K562 (cell line): ENCODE measurements around the gene LAMB4. TPM values are rescaled to one million over a fixed set of nuclear protein-coding genes. Genes with fewer than 3 reads are reported as not detected.

Experiments
- ATAC-seq: fragments of 200-7000 bp; cut with Tn5 transposase; 3 replicates; pipeline ENCODE4 v1.9.1; 2020; ENCODE audit warnings: moderate library complexity
- BruUV-seq: library from RNA; stranded (reverse); fragments of 400-500 nt; replicated peaks from 2 replicates; lab custom pipeline; 2021; lab: Mats Ljungman, UMichigan
- CTCF ChIA-PET: fragments of 300-600 bp; formaldehyde crosslinking; extraction: SDS; loops from one replicate; lab custom pipeline; 2021; ENCODE audit warnings: low intra/inter-chr PET ratio; lab: Yijun Ruan, JAX
- POLR2A ChIA-PET: fragments of 300-600, 350-650 bp; sonication (Branson Sonifier 250); formaldehyde crosslinking; extraction: SDS; loops from one replicate; lab custom pipeline; 2021; ENCODE audit warnings: antibody characterized with exemption, inconsistent platforms; lab: Yijun Ruan, JAX
- DNase-seq, 4 experiments: peaks; one replicate each; pipeline versions ENCODE4 v3.0.0 to v3.0.0-alpha.2; 2011 to 2018; ENCODE audit warnings: low spot score in 3 of 4, mixed read lengths in 3 of 4; ENCODE audit errors: extremely low read depth in 1 of 4
- FAIRE-seq: peaks from 2 replicates; lab custom pipeline; 2011; peaks lifted over from hg19 to GRCh38; lab: Jason Lieb, UNC
- H2AFZ ChIP-seq: 2 replicates; pipeline ENCODE4 v1.6.0; 2011; ENCODE audit warnings: low read depth, low read length, control low read depth, inconsistent platforms
- H3K27ac ChIP-seq: fragments of 200-600 bp; 3 replicates; pipeline ENCODE4 v1.8.0; 2011; ENCODE audit warnings: low read depth, mild to moderate bottlenecking, control low read depth, inconsistent platforms, low read length, moderate library complexity, mixed read lengths; ENCODE audit errors: extremely low read depth
- H3K27me3 ChIP-seq, 2 experiments: fragments of 300-600 bp in 1 of 2; 2 replicates in 1 of 2; 3 replicates in 1 of 2; pipeline versions ENCODE4 v1.6.0 to v1.8.0; 2011; ENCODE audit warnings: inconsistent platforms in 2 of 2, low read length in 2 of 2, mild to moderate bottlenecking in 1 of 2, mixed read lengths in 1 of 2, moderate library complexity in 1 of 2; ENCODE audit not compliant: control insufficient read depth in 2 of 2, insufficient read depth in 2 of 2
- H3K36me3 ChIP-seq: fragments of 300-600 bp; 3 replicates; pipeline ENCODE4 v1.8.0; 2011; ENCODE audit warnings: mild to moderate bottlenecking, low read length, inconsistent platforms; ENCODE audit not compliant: control insufficient read depth, insufficient read depth
- H3K4me1 ChIP-seq, 2 experiments: fragments of 200-600 bp in 1 of 2; replicated peaks in 1 of 2; 2 replicates in 1 of 2; 3 replicates in 1 of 2; pipeline versions ENCODE4 v1.5.1 to v1.8.0; 2011; ENCODE audit warnings: inconsistent platforms in 2 of 2, low read length in 2 of 2, mild to moderate bottlenecking in 1 of 2, mixed read lengths in 1 of 2, moderate library complexity in 1 of 2; ENCODE audit not compliant: control insufficient read depth in 2 of 2, insufficient read depth in 2 of 2
- H3K4me2 ChIP-seq: 2 replicates; pipeline ENCODE4 v1.6.1; 2011; ENCODE audit warnings: low read length, control low read depth, inconsistent platforms, mixed read lengths; ENCODE audit not compliant: insufficient read depth
- H3K4me3 ChIP-seq: fragments of 200-600 bp; sonication (generic), shearing (Covaris generic); 2 replicates; pipeline ENCODE4 v1.5.1; 2016; ENCODE audit warnings: control low read depth, inconsistent platforms
- H3K79me2 ChIP-seq: fragments of 200-600 bp; 3 replicates; pipeline ENCODE4 v1.8.0; 2011; ENCODE audit warnings: low read length, inconsistent platforms; ENCODE audit not compliant: control insufficient read depth, insufficient read depth
- H3K9ac ChIP-seq, 2 experiments: 2 replicates each; pipeline versions ENCODE4 v1.6.0 to v1.6.1; 2011; ENCODE audit warnings: low read depth in 2 of 2, low read length in 2 of 2, control low read depth in 1 of 2, inconsistent platforms in 1 of 2, mild to moderate bottlenecking in 1 of 2, mixed read lengths in 1 of 2; ENCODE audit not compliant: insufficient read depth in 1 of 2
- H3K9me1 ChIP-seq: one replicate; pipeline ENCODE4 v1.6.0; 2011; ENCODE audit warnings: inconsistent platforms, mild to moderate bottlenecking, low read length, moderate library complexity; ENCODE audit not compliant: control insufficient read depth, insufficient read depth
- H3K9me3 ChIP-seq: replicated peaks from 2 replicates; pipeline ENCODE4 v1.5.1; 2011; ENCODE audit warnings: low read depth, low read length, inconsistent platforms; ENCODE audit not compliant: control insufficient read depth, insufficient read depth
- H4K20me1 ChIP-seq: replicated peaks from 2 replicates; pipeline ENCODE4 v1.6.1; 2011; ENCODE audit warnings: low read length, inconsistent platforms, mixed read lengths; ENCODE audit not compliant: control insufficient read depth, insufficient read depth
- COPS2 ChIP-seq: fragments of 450-650 bp; conservative IDR thresholded peaks from 2 replicates; pipeline ENCODE4 v1.6.1; 2016; ENCODE audit warnings: mild to moderate bottlenecking, moderate library complexity
- GABPB2 ChIP-seq: fragments of 250-450 bp; sonication (Bioruptor Pico); conservative IDR thresholded peaks from 2 replicates; pipeline ENCODE4 v1.5.1; 2021; ENCODE audit warnings: mild to moderate bottlenecking
- GTF2B ChIP-seq: IDR thresholded peaks from 2 replicates; pipeline ENCODE4 v1.6.1; 2011; ENCODE audit not compliant: insufficient read length; ENCODE audit errors: extremely low read depth
- ILK ChIP-seq: fragments of 450-650 bp; IDR thresholded peaks from 2 replicates; pipeline ENCODE4 v1.6.1; 2016; ENCODE audit warnings: missing genetic modification characterization, low read depth, mild to moderate bottlenecking, missing compliant biosample characterization, moderate library complexity, borderline replicate concordance
- NR2F6 ChIP-seq: fragments of 450-650 bp; formaldehyde crosslinking; IDR thresholded peaks from 2 replicates; pipeline ENCODE4 v1.4.0; 2020; ENCODE audit warnings: mild to moderate bottlenecking
- RUNX1 ChIP-seq: sonication (generic); IDR thresholded peaks from 2 replicates; pipeline ENCODE4 v1.6.1; 2016; ENCODE audit warnings: antibody characterized with exemption, low read depth
- ZBTB40 ChIP-seq, 2 experiments: fragments of 450-650 bp in 1 of 2; sonication (generic) in 1 of 2; formaldehyde crosslinking in 1 of 2; IDR thresholded peaks; 2 replicates each; pipeline versions ENCODE4 v1.7.1 to v1.9.0; 2016 to 2022; ENCODE audit warnings: inconsistent platforms in 1 of 2, mild to moderate bottlenecking in 1 of 2, missing genetic modification reagents in 1 of 2
- ZKSCAN3 ChIP-seq: fragments of 250-450 bp; sonication (Bioruptor Pico); IDR thresholded peaks from 2 replicates; pipeline ENCODE4 v1.4.0; 2020
- ZNF347 ChIP-seq: fragments of 450-650 bp; formaldehyde crosslinking; IDR thresholded peaks from 2 replicates; pipeline ENCODE4 v1.4.0; 2020; ENCODE audit warnings: low read depth, mild to moderate bottlenecking, moderate library complexity
- ZNF445 ChIP-seq: fragments of 250-450 bp; sonication (Bioruptor Pico); IDR thresholded peaks from 2 replicates; pipeline ENCODE4 v1.4.0; 2020; ENCODE audit warnings: low read depth, mild to moderate bottlenecking, moderate library complexity
- ZNF707 ChIP-seq: fragments of 250-450 bp; sonication (Bioruptor Pico); conservative IDR thresholded peaks from 2 replicates; pipeline ENCODE4 v1.8.0; 2022; ENCODE audit warnings: inconsistent platforms, mild to moderate bottlenecking, moderate library complexity
- WGBS: fragments of 100-300 bp; shearing (Covaris generic); methylation state at CpG from one replicate; pipeline ENCODE4 v1.1.6; 2016; ENCODE audit warnings: low coverage, mixed read lengths; ENCODE audit not compliant: insufficient coverage; ENCODE audit errors: missing lambda C conversion rate; 5-methylcytosine and 5-hydroxymethylcytosine counted together
- in situ Hi-C: fragments of 300-500 bp; cut with MboI; formaldehyde crosslinking; loops from 4 replicates; pipeline ENCODE4 v1.15.0; 2018; ENCODE audit warnings: inconsistent platforms, mixed read lengths
- intact Hi-C: fragments of 100-400 bp; cut with micrococcal nuclease; formaldehyde crosslinking; loops from 2 replicates; pipeline ENCODE4 v1.14.2; 2022
- polyA plus RNA-seq, 8 experiments: library from polyadenylated mRNA; depleted of rRNA in 4 of 8; stranded (reverse) in 5 of 8; unstranded in 3 of 8; fragments of >200 nt; fragmentation: Nextera tagmentation in 2 of 8; fragmentation: Illumina TruSeq in 1 of 8; extraction: Ambion mirVana in 2 of 8; extraction: Trizol in 1 of 8; gene quantifications; 2 replicates each; pipeline versions ENCODE4 v1.2.1 to v1.2.3, GENCODE V29; 2011 to 2014; ENCODE audit warnings: inconsistent platforms in 1 of 8, missing spikeins in 1 of 8
- total RNA-seq, 7 experiments: library from RNA; depleted of rRNA in 6 of 7; stranded (reverse); fragments of >200 nt in 6 of 7; fragmentation: Illumina TruSeq in 2 of 7; extraction: Trizol in 2 of 7; gene quantifications; 2 replicates each; pipeline versions ENCODE4 v1.2.1 to v1.2.3, GENCODE V29; 2011 to 2021; ENCODE audit warnings: low replicate concordance in 1 of 7

Gene LAMB4
- total and polyA plus RNA-seq, 9 of the 15 experiments (the other 6 are each of a cell fraction or from before 2014, with no cell fraction given) = 0.06 to 0.13 (median 0.07) TPM; not detected in 6

GRCh38 chr7:108149119-108149518 is 19.0 kb upstream of the LAMB4 start:
- no peaks in the 10 kb centered on the region for H4K20me1 ChIP-seq
- H3K9me1 ChIP-seq = no peaks in the 10 kb centered on the region
- H3K27me3 ChIP-seq = peaks cover 0 to 4% of the 10 kb centered on the region in 2 experiments; a peak in 2 of 5 replicates
- ATAC-seq (no peak), DNase-seq (no peak), FAIRE-seq (no peak)
- no peak overlapping the region for H3K4me2 ChIP-seq
- no peaks in the 10 kb centered on the region for H3K9me3 ChIP-seq
- no peak overlapping the region; the same call in 1 of the 2 replicates for H2AFZ ChIP-seq
- CTCF ChIA-PET = interaction anchor here (0.5 kb wide), 1 partner anchor 686 kb away, joined by 3 read pairs; no protein-coding TSS in a partner anchor
- BruUV-seq = no TSS peak
- H3K79me2 ChIP-seq = no peaks in the 10 kb centered on the region
- no peak overlapping the region for H3K4me3 ChIP-seq
- 10% methylated on average over 5 of the region's 5 CpGs for WGBS
- H3K4me1 ChIP-seq = 0 out of 5 replicates have a peak, but pooled peaks cover 0 to 3% of the 10 kb centered on the region in 2 experiments
- intact Hi-C loops = loop anchor here (5.0 to 10.0 kb wide), 5 partner anchors 202 to 947 kb away; partner anchors contain the start of genes CBLL1 and DLD
- in situ Hi-C loops = loop anchor here (5.0 to 25.0 kb wide), 3 partner anchors 37 to 937 kb away; partner anchors contain the start of gene CBLL1
- no peak overlapping the region for H3K27ac ChIP-seq
- POLR2A ChIA-PET = interaction anchor here (0.6 kb wide), 1 partner anchor 225 kb away, joined by 3 read pairs; no protein-coding TSS in a partner anchor
- H3K36me3 ChIP-seq = no peaks in the 10 kb centered on the region
- H3K9ac ChIP-seq = no peak overlapping the region
- TF ChIP-seq ZKSCAN3 (no peak), GTF2B (no peak), ZNF707 (no peak), NR2F6 (CRISPR knock-in tag) (no peak), ILK (no peak), ZBTB40 (IDR thresholded peaks at IDR 0.05) (no peak), ZBTB40 (CRISPR knock-in tag; IDR thresholded peaks at IDR 0.05) (no peak), GABPB2 (no peak), ZNF347 (CRISPR knock-in tag) (no peak), ZNF445 (CRISPR knock-in tag) (no peak), COPS2 (no peak), RUNX1 (no peak)
